ENCODE measurements around the gene ZFX.
A peak's percentile ranks its signal among the peaks of the same experiment; 100 is the strongest.
"Not testable (repeated sequence)": the region's sequence is repeated elsewhere in the genome, so short reads cannot be mapped to it uniquely, and the experiment has no call there.

ZFX gene

DNA sequence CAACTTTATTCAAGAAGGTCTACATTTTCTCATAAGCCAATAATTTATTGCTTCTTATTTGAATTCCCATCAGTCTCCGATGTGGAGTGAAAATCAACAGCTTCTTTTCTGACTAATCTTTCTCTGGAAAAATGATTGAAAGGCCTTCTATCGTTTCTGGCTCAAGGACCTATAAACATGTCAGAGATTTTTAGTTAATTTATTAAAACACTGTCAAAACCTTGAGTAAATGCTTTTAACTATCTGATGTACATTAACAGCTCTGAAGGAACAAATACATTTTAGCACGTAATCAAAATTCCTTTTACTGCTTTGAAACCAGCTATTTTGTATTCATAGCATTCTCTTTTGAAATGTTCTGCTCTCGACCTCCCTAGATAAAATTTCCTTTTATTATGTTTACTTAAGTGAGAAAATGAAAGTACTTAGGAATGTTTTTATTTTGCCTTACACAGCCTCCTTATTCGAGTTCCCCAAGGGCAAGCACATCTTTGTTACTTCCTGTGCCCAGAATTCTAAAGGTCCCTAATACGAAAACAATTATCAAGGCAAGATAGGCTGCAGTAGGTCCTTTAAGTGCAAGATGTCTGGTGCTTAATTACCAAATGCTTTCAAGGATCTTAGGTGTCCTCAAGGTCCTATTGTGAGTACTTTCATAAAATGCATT, 3.1 kb upstream of the ZFX start:
- Mint-ChIP-seq H3K27me3 (no peaks in the 10 kb centered on the region), H3K4me3 (peak overlapping the region; percentile 59), H3K4me1 (ENCODE audit: low read depth) (peaks cover 7% of the 10 kb centered on the region), H3K36me3 (ENCODE audit: low read depth) (peaks cover 10% of the 10 kb centered on the region), H3K9me3 (no peaks in the 10 kb centered on the region), H3K27ac (peak overlapping the region; percentile 50)
- intact Hi-C loops (cut with micrococcal nuclease) = no loop called here

DNA sequence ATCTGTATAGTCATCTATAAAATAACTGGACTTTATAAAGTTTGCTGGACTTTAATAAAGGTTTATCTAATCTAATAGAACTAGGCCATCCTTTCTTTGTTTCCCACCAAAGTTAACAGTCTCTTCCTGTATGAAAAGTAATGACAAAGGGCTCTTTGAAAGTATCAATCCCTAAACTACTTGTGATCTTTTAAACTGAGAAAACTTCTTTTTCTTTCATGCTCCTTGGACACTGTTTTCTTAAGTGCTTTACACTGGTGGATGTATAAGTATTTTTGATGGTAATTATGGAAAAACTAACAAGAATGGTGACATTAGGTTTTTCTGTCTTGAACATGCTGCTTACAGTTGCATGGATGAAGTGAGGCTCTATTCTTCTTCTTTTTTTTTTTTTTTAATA, 2.4 kb upstream of the ZFX start:
- Mint-ChIP-seq H3K4me3 (no peak overlapping the region), H3K36me3 (ENCODE audit: low read depth) (peaks cover 17% of the 10 kb centered on the region), H3K27ac (no peak overlapping the region), H3K9me3 (no peaks in the 10 kb centered on the region), H3K27me3 (no peaks in the 10 kb centered on the region), H3K4me1 (ENCODE audit: low read depth) (peaks cover 12% of the 10 kb centered on the region)
- intact Hi-C loops (cut with micrococcal nuclease) = no loop called here

DNA sequence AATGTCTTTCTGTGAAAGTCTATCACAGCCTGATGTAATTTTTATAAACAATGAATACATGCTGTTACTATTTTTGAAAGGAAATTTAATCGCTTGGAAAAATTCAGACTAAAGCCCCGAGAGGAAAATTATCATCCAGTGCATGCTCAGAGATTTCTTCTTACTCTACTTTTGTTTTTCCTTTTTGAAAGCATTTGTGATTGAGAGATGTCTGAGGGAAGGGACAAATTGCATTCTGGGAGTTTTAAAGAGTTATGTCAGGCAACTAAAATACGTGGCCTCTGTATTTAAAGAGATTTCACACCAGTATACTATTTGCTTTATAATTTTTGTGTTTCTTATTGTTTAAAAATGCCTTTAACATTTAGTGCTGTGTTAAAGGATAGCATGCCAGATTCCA, 1.4 kb upstream of the ZFX start:
- peaks cover 21% of the 10 kb centered on the region for H3K4me1 Mint-ChIP-seq (ENCODE audit: low read depth)
- no peaks in the 10 kb centered on the region for H3K9me3 Mint-ChIP-seq
- no peak overlapping the region for H3K4me3 Mint-ChIP-seq

DNA sequence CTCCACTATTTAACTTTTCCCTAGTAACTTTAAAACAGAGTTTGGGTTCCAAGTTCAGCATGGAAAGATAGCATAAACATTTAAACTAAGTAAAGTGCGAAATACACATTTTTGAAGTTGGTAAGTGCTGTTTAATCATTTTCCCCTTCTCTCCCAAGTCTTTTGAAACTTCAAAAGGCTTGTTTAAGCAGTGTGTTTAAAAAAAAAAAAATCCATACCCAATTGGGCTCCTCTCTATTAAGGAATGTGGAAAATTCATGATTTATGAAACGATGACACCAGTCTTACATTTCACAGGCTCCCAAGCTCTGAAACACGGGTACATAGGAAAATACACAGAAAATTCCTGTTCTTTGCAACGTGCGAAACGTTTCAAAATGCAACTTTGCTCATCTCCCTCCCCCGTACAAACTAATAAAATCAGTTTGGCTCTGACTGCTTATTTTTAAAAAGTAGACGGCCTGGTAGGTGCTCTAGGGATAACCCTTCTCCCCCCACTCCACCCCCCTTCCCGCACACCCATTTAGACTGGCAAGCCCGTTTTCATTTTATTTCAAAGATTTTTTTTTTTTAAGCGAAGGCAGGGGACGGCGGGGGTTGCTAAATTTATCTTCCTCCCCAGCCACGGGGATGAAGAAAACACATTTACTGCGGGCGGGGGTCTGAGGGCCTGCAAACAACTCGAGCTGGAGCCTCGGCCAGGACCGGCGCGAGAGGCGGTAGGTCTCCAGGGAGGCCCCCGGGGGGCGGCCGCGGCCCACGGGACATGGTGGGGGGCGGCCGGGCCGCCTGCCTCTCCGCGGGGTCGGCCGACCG, 786 bp upstream of the ZFX start:
- intact Hi-C loops (cut with micrococcal nuclease) = no loop called here
- H3K9me3 Mint-ChIP-seq = no peaks in the 10 kb centered on the region
- peak overlapping the region; percentile 82 for H3K27ac Mint-ChIP-seq
- no peaks in the 10 kb centered on the region for H3K27me3 Mint-ChIP-seq
- peaks cover 26% of the 10 kb centered on the region for H3K4me1 Mint-ChIP-seq (ENCODE audit: low read depth)
- H3K4me3 Mint-ChIP-seq = peak overlapping the region; percentile 67
- peaks cover 33% of the 10 kb centered on the region for H3K36me3 Mint-ChIP-seq (ENCODE audit: low read depth)

More for the DNA sequence above, 1.4 kb upstream of the ZFX start:
- intact Hi-C loops (cut with micrococcal nuclease) = no loop called here
- Mint-ChIP-seq H3K27ac (peak overlapping the region; percentile 82), H3K27me3 (no peaks in the 10 kb centered on the region), H3K36me3 (ENCODE audit: low read depth) (peaks cover 27% of the 10 kb centered on the region)

DNA sequence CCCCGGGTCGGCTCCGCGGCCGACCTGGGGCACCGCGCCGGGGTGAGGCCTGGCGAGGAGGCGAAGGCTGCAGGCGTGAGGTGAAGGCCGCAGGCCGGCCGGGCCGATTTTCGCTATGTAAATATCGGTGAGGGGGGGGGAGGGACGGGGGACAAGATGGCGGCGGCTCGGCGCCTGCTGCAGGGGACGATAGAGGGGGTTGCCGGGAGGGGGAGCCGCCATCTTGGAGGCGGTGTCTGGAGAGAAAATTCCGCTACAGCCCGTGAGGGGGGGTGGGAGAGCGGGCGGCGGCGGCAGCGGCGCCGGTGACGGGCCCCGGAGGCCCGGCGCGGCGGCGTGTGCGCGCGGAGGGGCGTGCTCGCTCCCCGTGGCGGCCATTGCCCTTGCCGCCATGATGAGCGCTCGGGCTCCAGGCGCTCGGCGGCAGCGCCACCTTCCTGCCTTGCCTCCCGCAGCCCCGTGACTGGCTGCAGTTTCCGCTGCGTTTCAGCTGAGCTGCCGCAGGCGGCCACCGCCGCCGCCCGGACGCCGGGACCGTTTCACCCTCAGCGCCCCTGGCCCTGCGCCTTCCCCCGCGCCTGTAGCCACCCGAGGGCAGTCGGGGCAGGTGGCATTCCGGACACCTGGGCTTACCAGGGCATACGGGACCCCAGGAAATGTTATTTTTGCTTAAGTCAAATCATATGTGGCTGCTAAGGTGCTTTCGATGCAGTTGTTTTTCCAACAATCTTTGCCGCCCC, 692 bp downstream of the ZFX start:
- no peaks in the 10 kb centered on the region for H3K27me3 Mint-ChIP-seq
- H3K27ac Mint-ChIP-seq = peak overlapping the region; percentile 82
- no peaks in the 10 kb centered on the region for H3K9me3 Mint-ChIP-seq
- peaks cover 26% of the 10 kb centered on the region for H3K4me1 Mint-ChIP-seq (ENCODE audit: low read depth)
- H3K4me3 Mint-ChIP-seq = peak overlapping the region; percentile 80
- intact Hi-C loops (cut with micrococcal nuclease) = loop anchor here (2.0 to 5.0 kb wide), 2 partner anchors 93 to 243 kb away; partner anchors contain the start of genes APOO and CXorf58
- H3K36me3 Mint-ChIP-seq (ENCODE audit: low read depth) = peaks cover 33% of the 10 kb centered on the region

DNA sequence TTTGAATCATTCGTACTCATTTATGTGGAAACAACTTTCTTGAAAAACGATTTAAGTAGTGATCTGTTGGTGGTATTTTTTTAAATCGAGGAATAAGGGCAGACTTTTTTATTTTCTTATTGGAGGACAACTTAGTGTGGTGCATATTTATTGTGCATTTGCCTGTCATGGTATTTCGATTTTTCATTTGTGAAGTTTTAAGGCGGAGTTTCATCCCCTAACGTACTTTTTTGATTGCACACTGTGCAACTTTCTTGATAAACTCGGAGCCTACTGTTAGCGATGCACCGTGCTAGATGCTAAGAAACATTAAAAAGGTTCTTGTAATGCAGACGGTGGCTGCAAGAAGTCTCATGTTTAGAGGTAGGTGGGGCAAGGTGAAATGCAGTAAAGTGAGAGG, 1.4 kb downstream of the ZFX start:
- Mint-ChIP-seq H3K4me3 (peak overlapping the region; percentile 80), H3K4me1 (ENCODE audit: low read depth) (peaks cover 26% of the 10 kb centered on the region), H3K27ac (peak overlapping the region; percentile 82), H3K27me3 (no peaks in the 10 kb centered on the region), H3K36me3 (ENCODE audit: low read depth) (peaks cover 37% of the 10 kb centered on the region), H3K9me3 (no peaks in the 10 kb centered on the region)
- intact Hi-C loops (cut with micrococcal nuclease) = loop anchor here (2.0 to 5.0 kb wide), 2 partner anchors 92 to 244 kb away; partner anchors contain the start of genes APOO and CXorf58

DNA sequence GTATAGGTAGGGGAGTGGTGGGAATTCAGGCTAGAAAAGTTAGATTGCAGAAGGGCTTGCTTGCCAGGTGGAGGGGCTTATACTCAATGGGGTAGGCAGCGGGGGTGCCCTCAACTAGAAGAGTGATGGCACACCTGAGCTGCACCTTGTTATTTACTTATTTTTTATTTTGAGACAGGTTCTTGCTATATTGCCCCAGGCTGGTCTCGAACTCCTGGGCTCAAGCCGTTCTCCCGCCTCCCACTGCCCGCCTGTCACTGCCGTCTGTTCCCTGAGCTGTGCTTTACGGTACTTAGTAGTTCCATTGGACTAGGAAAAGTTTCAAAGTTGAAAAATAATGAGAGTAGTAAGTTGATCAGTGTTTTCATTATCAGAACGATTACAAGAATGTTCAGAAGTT, 2.0 kb downstream of the ZFX start:
- Mint-ChIP-seq H3K27me3 (no peaks in the 10 kb centered on the region), H3K27ac (peak overlapping the region; percentile 82), H3K4me3 (peak overlapping the region; percentile 80), H3K36me3 (ENCODE audit: low read depth) (peaks cover 43% of the 10 kb centered on the region), H3K9me3 (no peaks in the 10 kb centered on the region), H3K4me1 (ENCODE audit: low read depth) (peaks cover 26% of the 10 kb centered on the region)
- intact Hi-C loops (cut with micrococcal nuclease) = loop anchor here (2.0 to 5.0 kb wide), 2 partner anchors 91 to 244 kb away; partner anchors contain the start of genes APOO and CXorf58

DNA sequence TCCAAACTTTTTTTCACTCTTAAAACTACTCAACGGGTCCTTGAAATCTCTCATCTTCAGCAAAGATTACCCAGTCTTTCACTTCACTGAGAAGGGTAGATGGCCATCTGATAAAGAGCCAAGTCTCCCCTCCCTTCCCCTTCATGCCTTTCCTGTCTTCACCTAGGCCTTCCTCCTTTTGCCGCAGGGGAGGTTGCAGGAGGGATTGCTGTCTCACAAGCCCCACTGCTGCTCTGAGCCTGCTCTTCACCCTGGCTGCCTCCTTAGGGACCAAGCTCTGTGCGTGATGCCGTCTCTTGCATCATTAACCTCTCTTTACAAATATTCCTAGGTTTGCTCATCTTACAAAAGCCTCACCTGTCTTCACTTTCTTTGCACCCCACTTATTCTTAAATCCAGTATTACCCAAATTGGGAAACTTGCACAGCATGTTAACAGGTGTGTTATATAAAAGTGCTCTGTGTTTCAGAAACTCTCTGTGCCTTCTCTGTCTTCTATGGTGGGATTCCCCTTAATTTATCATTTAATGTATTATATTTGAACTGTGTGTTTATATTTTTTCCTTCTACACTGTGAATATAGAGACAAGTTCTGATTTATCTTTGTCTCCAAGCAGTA, 3.8 kb downstream of the ZFX start:
- Mint-ChIP-seq H3K36me3 (ENCODE audit: low read depth) (peaks cover 53% of the 10 kb centered on the region), H3K4me3 (peak overlapping the region; percentile 44), H3K27ac (no peak overlapping the region), H3K4me1 (ENCODE audit: low read depth) (peaks cover 26% of the 10 kb centered on the region), H3K9me3 (no peaks in the 10 kb centered on the region), H3K27me3 (no peaks in the 10 kb centered on the region)
- intact Hi-C loops (cut with micrococcal nuclease) = loop anchor here (5.0 kb wide), 1 partner anchor 246 kb away; the partner anchor contains the start of genes APOO and CXorf58

DNA sequence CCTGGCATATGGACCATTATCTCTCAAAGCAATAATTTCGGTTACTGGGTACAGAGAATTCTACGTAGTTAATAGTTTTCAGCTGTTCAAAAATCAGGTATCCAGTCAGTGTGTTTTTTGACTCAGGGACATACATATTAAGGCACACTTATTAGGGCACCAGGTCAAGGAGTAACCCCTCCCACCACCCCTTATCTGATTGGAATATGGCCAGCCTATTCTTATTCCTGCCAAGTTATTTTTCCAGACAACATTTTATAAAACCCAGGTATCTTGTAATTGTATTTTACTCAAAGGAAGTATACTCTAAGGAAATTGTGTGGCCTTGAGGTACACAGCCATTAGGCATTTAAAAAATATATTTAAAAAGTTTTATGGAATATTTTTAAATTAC, 4.3 kb downstream of the ZFX start:
- Mint-ChIP-seq H3K27me3 (no peaks in the 10 kb centered on the region), H3K9me3 (no peaks in the 10 kb centered on the region), H3K4me3 (no peak overlapping the region), H3K27ac (no peak overlapping the region), H3K36me3 (ENCODE audit: low read depth) (peaks cover 53% of the 10 kb centered on the region), H3K4me1 (ENCODE audit: low read depth) (peaks cover 26% of the 10 kb centered on the region)
- intact Hi-C loops (cut with micrococcal nuclease) = loop anchor here (5.0 kb wide), 1 partner anchor 246 kb away; the partner anchor contains the start of genes APOO and CXorf58

DNA sequence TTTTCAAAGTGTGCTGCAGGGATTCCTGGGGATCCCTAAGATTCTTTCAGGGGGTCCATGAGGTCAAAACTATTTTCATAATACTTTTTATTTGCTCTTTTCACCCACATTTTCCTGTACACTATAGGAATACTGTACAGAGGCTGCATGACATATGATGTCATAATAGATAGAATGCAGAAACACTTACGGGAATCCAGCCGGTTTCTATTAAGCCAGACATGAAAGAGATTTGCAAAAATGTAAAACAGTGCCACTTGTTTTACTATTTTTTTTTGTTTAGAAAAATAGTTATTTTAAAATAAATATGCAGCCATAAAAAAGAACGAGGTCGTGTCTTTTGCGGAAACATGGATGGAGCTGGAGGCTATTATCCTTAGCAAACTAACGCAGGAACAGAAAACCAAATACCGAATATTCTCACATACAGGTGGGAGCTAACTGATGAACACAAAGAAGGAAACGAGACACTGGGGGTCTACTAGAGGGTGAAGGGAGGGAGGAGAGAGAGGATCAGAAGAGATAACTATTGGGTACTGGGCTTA, 5.0 kb downstream of the ZFX start:
- Mint-ChIP-seq H3K4me3 (no peak overlapping the region), H3K27ac (no peak overlapping the region), H3K36me3 (ENCODE audit: low read depth) (peaks cover 56% of the 10 kb centered on the region), H3K27me3 (no peaks in the 10 kb centered on the region), H3K9me3 (no peaks in the 10 kb centered on the region), H3K4me1 (ENCODE audit: low read depth) (peaks cover 26% of the 10 kb centered on the region)
- intact Hi-C loops (cut with micrococcal nuclease) = loop anchor here (5.0 kb wide), 1 partner anchor 247 kb away; the partner anchor contains the start of genes APOO and CXorf58

DNA sequence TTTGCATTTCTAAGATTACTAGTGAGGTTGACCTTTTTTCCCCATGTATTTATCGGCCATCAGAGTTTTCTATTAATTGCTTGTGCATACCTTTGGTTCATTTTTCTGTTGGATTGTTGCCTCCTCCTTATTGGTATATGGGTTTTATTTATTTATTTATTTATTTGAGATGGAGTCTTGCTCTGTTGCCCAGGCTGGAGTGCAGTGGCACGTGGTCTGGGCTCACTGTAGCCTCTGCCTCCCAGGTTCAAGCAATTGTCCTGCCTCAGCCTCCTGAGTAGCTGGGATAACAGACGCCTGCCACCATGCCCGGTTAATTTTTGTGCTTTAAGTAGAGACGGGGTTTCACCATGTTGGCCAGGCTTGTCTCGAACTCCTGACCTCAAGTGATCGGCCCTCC, 6.2 kb downstream of the ZFX start:
- H3K4me3 Mint-ChIP-seq; H3K9me3 Mint-ChIP-seq; H3K27ac Mint-ChIP-seq; H3K27me3 Mint-ChIP-seq; intact Hi-C loops (cut with micrococcal nuclease): not testable (repeated sequence)
- peaks cover 55% of the 10 kb centered on the region for H3K36me3 Mint-ChIP-seq (ENCODE audit: low read depth)
- peaks cover 26% of the 10 kb centered on the region for H3K4me1 Mint-ChIP-seq (ENCODE audit: low read depth)

- H3K4me1 Mint-ChIP-seq (ENCODE audit: low read depth) = peaks cover 22% of the 10 kb centered on the region
- no peak overlapping the region for H3K4me3 Mint-ChIP-seq
- no peaks in the 10 kb centered on the region for H3K27me3 Mint-ChIP-seq
- H3K27ac Mint-ChIP-seq = no peak overlapping the region
- peaks cover 51% of the 10 kb centered on the region for H3K36me3 Mint-ChIP-seq (ENCODE audit: low read depth)
- intact Hi-C loops (cut with micrococcal nuclease) = no loop called here
- H3K9me3 Mint-ChIP-seq = no peaks in the 10 kb centered on the region
Observed at GRCh38 chrX:24156177-24156576, 6.6 kb downstream of the ZFX start.

DNA sequence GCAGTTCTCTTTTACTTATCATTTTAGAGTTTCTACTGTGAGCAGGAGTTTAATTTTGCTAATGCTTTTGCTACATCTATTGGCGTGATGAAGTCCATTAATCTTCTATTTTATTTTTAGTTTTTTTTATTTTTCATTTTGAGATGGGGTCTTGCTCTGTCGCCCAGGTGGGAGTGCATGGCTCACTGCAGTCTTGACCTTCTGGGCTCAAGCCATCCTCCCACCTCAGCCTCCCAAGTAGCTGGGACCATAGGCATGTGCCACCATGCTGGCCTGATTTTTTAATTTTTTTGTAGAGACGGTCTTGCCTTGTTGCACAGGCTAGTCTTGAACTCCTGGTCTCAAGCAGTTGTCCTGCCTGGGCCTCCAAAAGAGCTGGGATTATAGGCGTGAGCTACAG, 9.4 kb downstream of the ZFX start:
- Mint-ChIP-seq H3K36me3 (ENCODE audit: low read depth) (peaks cover 40% of the 10 kb centered on the region), H3K4me3 (no peak overlapping the region), H3K9me3 (no peaks in the 10 kb centered on the region), H3K27ac (no peak overlapping the region), H3K4me1 (ENCODE audit: low read depth) (no peaks in the 10 kb centered on the region), H3K27me3 (no peaks in the 10 kb centered on the region)
- intact Hi-C loops (cut with micrococcal nuclease) = no loop called here

Data from dendritic cell treated with granulocyte-macrophage colony-stimulating factor and Interleukin-4, amounts not matched to agents 40 ng/mL and 50 ng/mL, for 4 days (primary cell).